OCI-LY3 (cell line): ENCODE data around the gene KRT1.

Experiments
- H2AFZ ChIP-seq: fragments of 200-600, 300-600 bp; shearing (Covaris generic); 2 replicates; pipeline ENCODE4 v1.6.0; 2014; ENCODE audit warnings: antibody characterized with exemption, low read depth, low read length
- H3K27ac ChIP-seq: fragments of 200-600, 300-600 bp; sonication (generic); 2 replicates; pipeline ENCODE4 v1.5.1; 2014; ENCODE audit warnings: mild to moderate bottlenecking, low read length, moderate library complexity, mixed read lengths
- H3K27me3 ChIP-seq: fragments of 200-600, 300-600 bp; sonication (generic); 2 replicates; pipeline ENCODE4 v1.6.1; 2014; ENCODE audit warnings: low read depth, low read length, mixed read lengths
- H3K36me3 ChIP-seq: fragments of 200-600, 300-600 bp; sonication (generic); replicated peaks from 2 replicates; pipeline ENCODE3; 2014; ENCODE audit warnings: low read depth, low read length, mixed read lengths
- H3K4me1 ChIP-seq: fragments of 300-600, 200-600 bp; sonication (generic); 2 replicates; pipeline ENCODE4 v1.6.1; 2014; ENCODE audit warnings: low read length, mixed read lengths
- H3K4me2 ChIP-seq: fragments of 200-600, 300-600 bp; sonication (generic); 2 replicates; pipeline ENCODE4 v1.6.1; 2014; ENCODE audit warnings: low read length, mixed read lengths
- H3K4me3 ChIP-seq: fragments of 300-600, 200-600 bp; sonication (generic); 2 replicates; pipeline ENCODE4 v1.5.1; 2014; ENCODE audit warnings: antibody characterized with exemption, mild to moderate bottlenecking, low read length, moderate library complexity
- H3K79me2 ChIP-seq: fragments of 300-600, 200-600 bp; shearing (Covaris generic); 2 replicates; pipeline ENCODE4 v1.6.1; 2014; ENCODE audit warnings: mild to moderate bottlenecking, low read length, mixed read lengths
- H3K9ac ChIP-seq: fragments of 300-600, 200-600 bp; shearing (Covaris generic); 2 replicates; pipeline ENCODE4 v1.6.0; 2014; ENCODE audit warnings: mild to moderate bottlenecking, low read length, moderate library complexity
- H3K9me3 ChIP-seq: fragments of 200-600, 300-600 bp; shearing (Covaris generic); 2 replicates; pipeline ENCODE4 v1.6.1; 2014; ENCODE audit warnings: low read length, mixed read lengths; ENCODE audit not compliant: insufficient read depth
- H4K20me1 ChIP-seq: fragments of 200-600, 300-600 bp; sonication (generic); 2 replicates; pipeline ENCODE4 v1.6.1; 2016; ENCODE audit warnings: low read length, mixed read lengths; ENCODE audit not compliant: insufficient read depth
- CTCF ChIP-seq: fragments of 200-600, 300-600 bp; sonication (generic); IDR thresholded peaks from 2 replicates; pipeline ENCODE4 v1.5.1; 2014; ENCODE audit warnings: antibody characterized with exemption, low read length, low read depth
- EZH2phosphoT487 ChIP-seq: fragments of 200-600 bp; shearing (Covaris generic); IDR thresholded peaks from 2 replicates; pipeline ENCODE4 v1.6.1; 2018; ENCODE audit warnings: antibody characterized with exemption, mixed run types, low read depth

Gene KRT1

GRCh38 chr12:52720365-52720886, 40.2 kb upstream of the KRT1 start:
- H4K20me1 ChIP-seq: no peaks in the 10 kb centered on the region
- no peaks in the 10 kb centered on the region for H3K9me3 ChIP-seq
- no peak overlapping the region for H3K4me2 ChIP-seq
- H3K27me3 ChIP-seq: peaks cover 5% of the 10 kb centered on the region; the same call in 1 of the 2 replicates
- no peak overlapping the region for H3K4me3 ChIP-seq
- TF ChIP-seq CTCF: no peak
- no peak for TF ChIP-seq EZH2phosphoT487
- no peak overlapping the region for H3K27ac ChIP-seq
- H3K4me1 ChIP-seq: no peaks in the 10 kb centered on the region
- no peak overlapping the region for H3K9ac ChIP-seq
- H3K36me3 ChIP-seq: no peaks in the 10 kb centered on the region
- H3K79me2 ChIP-seq: no peaks in the 10 kb centered on the region
- H2AFZ ChIP-seq: no peak overlapping the region

GRCh38 chr12:52716061-52716460, 35.9 kb upstream of the KRT1 start:
- Histone ChIP-seq H2AFZ (no peak overlapping the region), H3K4me3 (no peak overlapping the region), H3K9me3 (no peaks in the 10 kb centered on the region), H4K20me1 (no peaks in the 10 kb centered on the region), H3K9ac (no peak overlapping the region), H3K79me2 (no peaks in the 10 kb centered on the region), H3K27me3 (peaks cover 5% of the 10 kb centered on the region; the same call in 1 of the 2 replicates), H3K27ac (no peak overlapping the region), H3K36me3 (no peaks in the 10 kb centered on the region), H3K4me2 (no peak overlapping the region), H3K4me1 (no peaks in the 10 kb centered on the region)
- TF ChIP-seq CTCF (no peak), EZH2phosphoT487 (no peak)

GRCh38 chr12:52715416-52715815, 35.2 kb upstream of the KRT1 start:
- no peak overlapping the region for H3K9ac ChIP-seq
- no peak overlapping the region for H3K27ac ChIP-seq
- TF ChIP-seq CTCF (no peak), EZH2phosphoT487 (no peak)
- no peaks in the 10 kb centered on the region for H4K20me1 ChIP-seq
- no peaks in the 10 kb centered on the region for H3K79me2 ChIP-seq
- H2AFZ ChIP-seq: no peak overlapping the region
- peaks cover 5% of the 10 kb centered on the region; the same call in 1 of the 2 replicates for H3K27me3 ChIP-seq
- H3K4me2 ChIP-seq: no peak overlapping the region
- H3K4me1 ChIP-seq: no peaks in the 10 kb centered on the region
- no peak overlapping the region for H3K4me3 ChIP-seq
- H3K9me3 ChIP-seq: no peaks in the 10 kb centered on the region
- H3K36me3 ChIP-seq: no peaks in the 10 kb centered on the region

- TF ChIP-seq EZH2phosphoT487 (no peak), CTCF (no peak)
- no peak overlapping the region for H3K27ac ChIP-seq
- no peaks in the 10 kb centered on the region for H3K36me3 ChIP-seq
- H3K27me3 ChIP-seq: peaks cover 5% of the 10 kb centered on the region; the same call in 1 of the 2 replicates
- no peak overlapping the region for H3K4me2 ChIP-seq
- H3K9ac ChIP-seq: no peak overlapping the region
- no peaks in the 10 kb centered on the region for H3K79me2 ChIP-seq
- no peak overlapping the region for H2AFZ ChIP-seq
- H3K4me1 ChIP-seq: no peaks in the 10 kb centered on the region
- H3K4me3 ChIP-seq: no peak overlapping the region
- H4K20me1 ChIP-seq: no peaks in the 10 kb centered on the region
- no peaks in the 10 kb centered on the region for H3K9me3 ChIP-seq
These were observed 34.7 kb upstream of the KRT1 start for GRCh38 chr12:52714887-52715281.
